GM23248 (cell line): ENCODE measurements around the gene MEG3.

Experiments
- EZH2 ChIP-seq: fragments of 200-600 bp; sonication (generic); IDR thresholded peaks from 2 replicates; pipeline ENCODE4 v1.6.1; 2018; ENCODE audit warnings: antibody characterized with exemption, mild to moderate bottlenecking; ENCODE audit not compliant: insufficient read depth, poor library complexity, severe bottlenecking
- EZH2phosphoT487 ChIP-seq: fragments of 200-600 bp; sonication (generic); IDR thresholded peaks from 2 replicates; pipeline ENCODE4 v1.6.1; 2018; ENCODE audit warnings: antibody characterized with exemption, moderate library complexity, mild to moderate bottlenecking, low read depth; ENCODE audit not compliant: insufficient read depth

- no peak for TF ChIP-seq EZH2
- TF ChIP-seq EZH2phosphoT487 = no peak
Observed at GRCh38 chr14:100885617-100886016, 59.7 kb downstream of the MEG3 start.
